Vagina (tissue), 2 donors: ENCODE measurements around the gene RYR3. TPM values are rescaled to one million over a fixed set of nuclear protein-coding genes. Genes with fewer than 3 reads are reported as not detected.

ENCODE experiments used
- DNase-seq, 2 donors: peaks; one replicate each; pipeline ENCODE4 v3.0.0-alpha.2; 2017; ENCODE audit errors: extremely low spot score in 2 of 2
- H3K27ac ChIP-seq: fragments of 200-600 bp; sonication (generic); one replicate; pipeline ENCODE4 v1.5.1; 2019
- H3K27me3 ChIP-seq: fragments of 200-600 bp; sonication (generic); one replicate; pipeline ENCODE4 v1.5.1; 2019
- H3K36me3 ChIP-seq, 2 donors: fragments of 200-600 bp; sonication (generic); one replicate each; pipeline ENCODE4 v1.5.1; 2017 to 2019
- H3K4me1 ChIP-seq: fragments of 200-600 bp; sonication (generic); one replicate; pipeline ENCODE4 v1.5.1; 2019
- H3K4me3 ChIP-seq, 2 donors: fragments of 200-600 bp; sonication (generic); 1 replicate in 1 of 2; 2 replicates in 1 of 2; pipeline ENCODE4 v1.5.1; 2016 to 2019
- H3K9me3 ChIP-seq: fragments of 200-600 bp; sonication (generic); one replicate; pipeline ENCODE4 v1.5.1; 2019
- CTCF ChIP-seq, 3 experiments: fragments of 450-650 bp in 2 of 3; fragments of 200-600 bp in 1 of 3; sonication (generic) in 1 of 3; IDR thresholded peaks; one replicate each; pipeline ENCODE4 v1.5.1; 2017 to 2019; ENCODE audit warnings: antibody characterized with exemption in 3 of 3, mild to moderate bottlenecking in 2 of 3, moderate library complexity in 2 of 3
- POLR2A ChIP-seq, 2 donors: fragments of 450-650 bp; IDR thresholded peaks; one replicate each; pipeline ENCODE4 v1.6.1; 2017; ENCODE audit warnings: antibody characterized with exemption in 2 of 2, mild to moderate bottlenecking in 2 of 2, moderate library complexity in 2 of 2
- POLR2AphosphoS5 ChIP-seq, 2 donors: sonication (generic); formaldehyde crosslinking; IDR thresholded peaks; one replicate each; pipeline ENCODE4 v1.9.0; 2017; ENCODE audit warnings: antibody characterized with exemption in 2 of 2, mild to moderate bottlenecking in 2 of 2, low read depth in 1 of 2; ENCODE audit not compliant: insufficient read depth in 1 of 2
- intact Hi-C: fragments of 100-400 bp; cut with DNase I; formaldehyde crosslinking; loops from one replicate; pipeline ENCODE4 v1.15.1; 2023
- total RNA-seq: library from RNA; depleted of rRNA; stranded (reverse); fragments of >200 nt; gene quantifications from one replicate; pipeline ENCODE4 v1.2.3, GENCODE V29; 2016

RYR3 gene
- total RNA-seq, 1 donor from 2014 or later, result 16.5 TPM

GRCh38 chr15:33894193-33894592, 583.4 kb downstream of the RYR3 start:
- no peaks in the 10 kb centered on the region for H3K27me3 ChIP-seq
- DNase-seq, result no peak
- H3K4me1 ChIP-seq, result no peaks in the 10 kb centered on the region
- TF ChIP-seq POLR2AphosphoS5 (IDR thresholded peaks at IDR 0.05; ENCODE audit: insufficient read depth in 1 of 2, low read depth in 1 of 2) (no peak), POLR2A (IDR thresholded peaks at IDR 0.05) (no peak), CTCF (IDR thresholded peaks at IDR 0.05) (no peak)
- H3K4me3 ChIP-seq, result no peak overlapping the region
- H3K9me3 ChIP-seq, result no peaks in the 10 kb centered on the region
- no peak overlapping the region for H3K27ac ChIP-seq
- intact Hi-C loops, result no loop called here
- H3K36me3 ChIP-seq, result no peaks in the 10 kb centered on the region

- Histone ChIP-seq H3K27ac (no peak overlapping the region), H3K9me3 (no peaks in the 10 kb centered on the region), H3K4me3 (no peak overlapping the region), H3K4me1 (no peaks in the 10 kb centered on the region), H3K36me3 (no peaks in the 10 kb centered on the region), H3K27me3 (no peaks in the 10 kb centered on the region)
- intact Hi-C loops, result loop anchor here (10.0 kb wide), 1 partner anchor 47 kb away; no protein-coding TSS in a partner anchor
- no peak for DNase-seq
- TF ChIP-seq POLR2AphosphoS5 (IDR thresholded peaks at IDR 0.05; ENCODE audit: insufficient read depth in 1 of 2, low read depth in 1 of 2) (no peak), POLR2A (IDR thresholded peaks at IDR 0.05) (no peak), CTCF (IDR thresholded peaks at IDR 0.05) (no peak)
These were observed 591.3 kb downstream of the RYR3 start for GRCh38 chr15:33902043-33902442.

DNA sequence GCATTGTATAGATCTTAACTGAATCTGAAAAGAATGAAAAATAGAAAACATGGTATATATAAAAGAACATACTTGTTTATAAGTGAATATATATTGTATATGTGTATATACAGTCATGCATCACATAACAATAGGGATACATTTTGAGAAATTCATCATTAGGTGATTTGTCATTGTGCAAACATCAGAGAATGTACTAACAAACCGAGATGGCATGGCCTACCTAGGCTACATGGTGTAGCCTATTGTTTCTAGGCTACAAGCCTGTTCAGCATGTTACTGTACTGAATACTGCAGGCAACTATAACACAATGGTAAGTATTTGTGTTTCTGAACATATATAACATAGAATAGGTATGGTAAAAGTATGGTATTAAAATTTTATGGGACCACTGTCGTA, 592.9 kb downstream of the RYR3 start:
- Histone ChIP-seq H3K9me3 (no peaks in the 10 kb centered on the region), H3K4me1 (no peaks in the 10 kb centered on the region), H3K4me3 (no peak overlapping the region), H3K27ac (no peak overlapping the region), H3K27me3 (no peaks in the 10 kb centered on the region), H3K36me3 (no peaks in the 10 kb centered on the region)
- intact Hi-C loops, result loop anchor here (10.0 kb wide), 1 partner anchor 49 kb away; no protein-coding TSS in a partner anchor
- TF ChIP-seq CTCF (IDR thresholded peaks at IDR 0.05), result no peak
- no peak for TF ChIP-seq POLR2A (IDR thresholded peaks at IDR 0.05)
- TF ChIP-seq POLR2AphosphoS5 (IDR thresholded peaks at IDR 0.05; ENCODE audit: insufficient read depth in 1 of 2, low read depth in 1 of 2), result no peak
- no peak for DNase-seq

GRCh38 chr15:33907326-33907725, 596.6 kb downstream of the RYR3 start:
- H3K27ac ChIP-seq, result no peak overlapping the region
- intact Hi-C loops, result loop anchor here (10.0 kb wide), 1 partner anchor 53 kb away; no protein-coding TSS in a partner anchor

More at GRCh38 chr15:33907326-33907725, 596.6 kb downstream of the RYR3 start:
- TF ChIP-seq POLR2A (IDR thresholded peaks at IDR 0.05), result no peak
- TF ChIP-seq CTCF (IDR thresholded peaks at IDR 0.05), result no peak
- no peak for TF ChIP-seq POLR2AphosphoS5 (IDR thresholded peaks at IDR 0.05; ENCODE audit: insufficient read depth in 1 of 2, low read depth in 1 of 2)
- Histone ChIP-seq H3K9me3 (no peaks in the 10 kb centered on the region), H3K4me3 (no peak overlapping the region), H3K27me3 (no peaks in the 10 kb centered on the region), H3K36me3 (no peaks in the 10 kb centered on the region), H3K4me1 (no peaks in the 10 kb centered on the region)
- no peak for DNase-seq
